22Rv1 (cell line): Measurements from ENCODE around the gene COPZ1.
A peak's percentile ranks its signal among the peaks of the same experiment; 100 is the strongest.

ENCODE experiments used
- H3K27ac ChIP-seq: fragments of 450-650 bp; 2 replicates; pipeline ENCODE4 v1.5.1; 2017
- CTCF ChIP-seq: fragments of 450-650 bp; IDR thresholded peaks from 2 replicates; pipeline ENCODE4 v1.5.1; 2017; ENCODE audit warnings: mild to moderate bottlenecking
- ZFX ChIP-seq: fragments of 450-650 bp; IDR thresholded peaks from 2 replicates; pipeline ENCODE4 v1.6.1; 2017; ENCODE audit warnings: antibody characterized with exemption, borderline replicate concordance

Gene COPZ1

DNA sequence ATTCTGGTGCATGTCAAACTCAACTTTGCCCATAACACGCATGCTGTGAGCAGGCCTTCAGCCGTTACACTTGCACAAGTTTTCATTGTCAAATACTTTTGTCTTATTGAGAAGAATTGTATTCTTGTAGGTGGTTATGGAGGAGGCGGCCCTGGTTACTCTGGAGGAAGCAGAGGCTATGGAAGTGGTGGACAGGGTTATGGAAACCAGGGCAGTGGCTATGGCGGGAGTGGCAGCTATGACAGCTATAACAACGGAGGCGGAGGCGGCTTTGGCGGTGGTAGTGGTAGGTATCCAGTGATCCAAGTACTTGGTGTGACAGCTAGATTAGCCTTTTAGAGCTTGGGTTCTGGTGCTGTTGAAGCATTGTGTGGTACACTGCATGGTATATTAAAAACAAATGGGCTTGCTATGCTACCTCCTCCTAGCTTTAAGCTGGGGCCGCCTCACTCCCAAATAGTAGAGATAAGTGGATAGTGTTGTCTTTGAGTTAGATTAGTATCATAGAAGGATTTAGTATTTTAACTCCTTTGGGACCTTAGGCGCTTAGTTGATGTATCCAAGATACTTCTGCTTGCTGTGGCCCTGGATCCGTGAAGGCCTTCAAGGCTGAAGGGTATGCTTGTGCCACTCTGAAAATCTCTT is 41.9 kb upstream of the COPZ1 start:
- TF ChIP-seq CTCF (no peak), ZFX (no peak)
- peak overlapping the region; percentile 95 for H3K27ac ChIP-seq

- peak overlapping the region; percentile 95; the same call in 1 of the 2 replicates for H3K27ac ChIP-seq
Observed at GRCh38 chr12:54284070-54284780, 40.7 kb upstream of the COPZ1 start.

DNA sequence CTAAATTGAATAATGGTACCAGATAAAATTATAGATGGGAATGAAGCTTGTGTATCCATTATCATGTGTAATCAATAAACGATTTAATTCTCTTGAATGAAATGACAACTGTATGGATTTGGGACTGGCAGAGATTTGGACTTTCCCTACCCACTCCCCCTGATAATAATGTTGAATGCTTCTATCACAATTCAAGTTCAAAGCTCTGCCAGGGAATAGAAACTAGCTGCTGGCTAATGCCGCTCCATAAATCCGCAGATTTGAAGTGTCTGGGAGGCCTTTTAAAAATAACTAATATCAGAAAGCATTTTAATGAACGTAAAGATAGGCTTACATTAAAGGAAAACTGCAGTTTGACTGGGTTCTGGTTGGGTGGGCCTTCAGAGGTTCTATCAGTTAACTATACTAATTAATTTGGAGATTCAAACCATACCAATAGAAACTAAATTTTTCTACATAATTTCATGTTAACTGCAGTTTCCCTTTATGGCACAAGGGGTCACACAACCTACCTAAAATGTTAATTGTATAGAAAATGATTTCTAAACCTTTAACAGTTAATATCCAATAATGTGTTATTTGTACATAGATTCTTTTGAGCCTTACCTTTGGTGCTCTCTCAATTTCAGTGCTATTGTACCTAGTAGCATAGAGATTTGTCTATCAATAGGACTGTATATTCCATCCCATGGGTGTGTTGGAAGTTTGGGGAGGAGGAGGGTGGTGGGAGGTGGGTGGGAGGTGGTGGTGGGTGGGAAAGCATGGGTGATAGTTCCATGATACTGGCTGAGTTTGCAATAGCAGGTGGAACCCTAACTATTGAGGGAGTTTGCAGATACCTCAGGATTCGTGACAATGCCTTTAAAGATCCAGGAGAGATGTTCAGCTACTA is 39.5 kb upstream of the COPZ1 start:
- peak overlapping the region; percentile 37 for H3K27ac ChIP-seq
- TF ChIP-seq CTCF (peak; percentile 51), ZFX (no peak)

- peak overlapping the region; percentile 37 for H3K27ac ChIP-seq
- TF ChIP-seq ZFX (no peak), CTCF (no peak)
Observed at GRCh38 chr12:54286042-54287030, 38.6 kb upstream of the COPZ1 start.

GRCh38 chr12:54287261-54288157 is 37.4 kb upstream of the COPZ1 start:
- H3K27ac ChIP-seq, result peak overlapping the region; percentile 37
- TF ChIP-seq ZFX, result no peak
- TF ChIP-seq CTCF, result no peak

GRCh38 chr12:54292083-54292930 is 32.6 kb upstream of the COPZ1 start:
- TF ChIP-seq CTCF, result no peak
- H3K27ac ChIP-seq, result no peak overlapping the region
